OCI-M2 (cell line): Measurements from ENCODE around the gene PLP1.
"Not testable (repeated sequence)": the region's sequence is repeated elsewhere in the genome, so short reads cannot be mapped to it uniquely, and the experiment has no call there.

Experiments used
- DNase-seq: peaks from one replicate; lab custom pipeline; 2025; ENCODE audit not compliant: unreplicated experiment; lab: John Stamatoyannopoulos, UW

The PLP1 gene, protein sequence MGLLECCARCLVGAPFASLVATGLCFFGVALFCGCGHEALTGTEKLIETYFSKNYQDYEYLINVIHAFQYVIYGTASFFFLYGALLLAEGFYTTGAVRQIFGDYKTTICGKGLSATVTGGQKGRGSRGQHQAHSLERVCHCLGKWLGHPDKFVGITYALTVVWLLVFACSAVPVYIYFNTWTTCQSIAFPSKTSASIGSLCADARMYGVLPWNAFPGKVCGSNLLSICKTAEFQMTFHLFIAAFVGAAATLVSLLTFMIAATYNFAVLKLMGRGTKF

DNA sequence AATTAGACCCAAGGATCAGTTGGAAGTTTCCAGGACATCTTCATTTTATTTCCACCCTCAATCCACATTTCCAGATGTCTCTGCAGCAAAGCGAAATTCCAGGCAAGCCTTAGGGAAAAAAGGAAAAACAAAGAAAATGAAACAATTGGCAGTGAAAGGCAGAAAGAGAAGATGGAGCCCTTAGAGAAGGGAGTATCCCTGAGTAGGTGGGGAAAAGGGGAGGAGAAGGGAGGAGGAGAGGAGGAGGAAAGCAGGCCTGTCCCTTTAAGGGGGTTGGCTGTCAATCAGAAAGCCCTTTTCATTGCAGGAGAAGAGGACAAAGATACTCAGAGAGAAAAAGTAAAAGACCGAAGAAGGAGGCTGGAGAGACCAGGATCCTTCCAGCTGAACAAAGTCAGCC is at the start of gene PLP1:
Gene PLP1, plus strand, starts transcription at position 295 of the 400 bp plus-strand sequence. CDS start 156 bp downstream, outside the sequence.
- DNase-seq: no peak

DNA sequence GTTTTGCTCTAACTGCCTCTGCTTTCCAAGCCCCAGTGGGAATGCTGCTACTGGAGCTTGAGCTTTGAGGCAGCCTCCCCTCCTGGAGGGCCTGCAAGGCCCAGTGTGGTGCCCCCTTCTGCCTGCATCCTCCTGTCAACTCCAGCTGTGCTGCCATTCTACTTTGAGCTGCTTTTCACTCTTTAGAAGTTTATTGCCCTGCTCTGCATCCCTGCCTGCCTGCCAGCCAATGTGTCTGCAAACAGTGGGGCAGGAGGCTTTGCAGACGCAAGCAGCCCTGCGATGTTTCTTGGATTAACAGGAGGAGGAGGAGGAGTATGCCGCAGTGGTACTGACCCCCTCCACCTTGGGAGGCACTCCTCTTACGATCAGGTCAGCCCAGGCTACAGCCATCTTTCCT is 49.5 kb upstream of the PLP1 start:
- DNase-seq: no peak

DNA sequence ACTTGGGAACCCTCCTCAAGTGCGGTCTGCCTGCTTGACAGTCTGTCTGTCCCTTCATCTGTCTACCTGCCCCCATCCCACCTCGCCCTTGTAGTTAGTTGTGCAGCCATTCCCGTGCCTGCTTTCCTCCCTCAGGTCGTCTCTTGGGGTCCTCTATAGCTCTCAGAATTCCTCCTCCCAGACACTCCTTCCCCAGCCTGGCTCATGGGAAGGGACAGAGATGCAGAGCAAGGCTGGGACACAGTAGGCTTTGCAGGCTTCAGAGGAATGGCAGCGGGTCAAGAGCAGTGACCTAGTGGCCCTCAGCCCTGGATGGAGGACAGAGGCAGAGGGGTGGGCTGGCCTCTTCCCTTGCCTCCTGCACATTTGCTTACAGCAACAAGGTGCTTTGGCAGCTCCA is 47.6 kb upstream of the PLP1 start:
- DNase-seq: no peak

DNA sequence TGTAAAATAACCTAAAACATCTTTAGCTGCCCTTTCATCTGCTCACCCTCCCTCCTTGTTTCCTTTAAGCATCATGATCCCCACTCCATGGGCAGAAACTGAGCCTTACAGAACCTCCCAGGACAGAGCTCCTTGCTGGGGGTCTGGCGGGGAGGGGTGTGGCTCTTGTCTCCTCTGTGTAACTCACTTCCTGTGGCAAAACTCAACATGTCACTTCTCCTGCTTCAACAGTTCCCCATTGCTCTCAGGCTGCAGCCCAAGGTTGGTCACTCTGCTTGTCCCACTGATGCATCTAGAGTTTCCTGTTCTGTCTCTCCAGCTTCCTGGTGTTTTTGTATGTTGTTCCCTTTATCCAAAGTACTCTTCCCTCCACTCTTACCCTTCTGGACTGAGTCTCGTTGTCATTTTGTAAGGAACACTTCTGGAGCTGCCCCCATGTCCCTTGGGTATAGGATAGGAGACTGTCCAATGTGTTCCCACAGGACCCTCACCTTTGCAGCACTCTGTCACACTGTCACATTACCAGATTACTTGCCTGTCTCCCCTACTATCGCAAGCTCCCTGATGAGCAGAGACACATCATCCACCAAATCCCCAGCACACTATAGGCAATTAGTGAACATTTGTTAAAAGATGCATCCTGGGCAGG is 46.4 kb upstream of the PLP1 start:
- DNase-seq: no peak

DNA sequence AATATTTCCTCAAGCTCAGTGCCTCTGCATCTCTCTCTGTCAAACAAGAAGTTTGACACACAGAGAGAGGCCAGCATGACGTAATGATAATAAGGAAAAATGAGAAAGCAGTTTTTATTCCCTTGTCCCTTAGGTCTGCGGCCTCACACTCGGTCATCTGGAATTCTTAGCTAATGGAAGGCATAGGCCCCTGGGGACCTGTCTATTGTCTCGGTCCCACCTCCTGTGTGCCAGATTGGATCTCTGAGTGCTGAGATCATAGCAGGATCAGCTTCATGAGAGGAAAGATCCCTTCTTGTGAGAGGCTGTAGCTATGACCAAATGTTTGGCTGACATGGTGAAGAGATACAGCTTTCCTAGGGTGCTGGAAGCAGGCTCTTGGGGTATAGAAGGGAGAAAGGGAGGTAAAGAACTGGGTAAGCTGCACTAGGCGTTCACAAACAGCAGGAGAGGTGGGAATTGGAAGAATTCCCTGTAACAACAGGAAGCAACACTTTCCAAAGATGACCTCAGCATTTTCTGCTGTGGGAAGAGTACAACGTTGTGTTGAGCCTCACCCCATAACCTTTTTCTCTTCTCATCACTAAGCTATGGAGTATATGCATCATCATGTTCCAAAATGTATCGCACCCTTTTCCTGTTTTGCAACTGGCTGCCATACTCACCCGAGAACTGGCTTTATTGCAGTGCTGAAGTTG is 45.7 kb upstream of the PLP1 start:
- DNase-seq: no peak

- no peak for DNase-seq
Measured at GRCh38 chrX:103733017-103733416, 43.6 kb upstream of the PLP1 start.

- no peak for DNase-seq
Measured at GRCh38 chrX:103734125-103734760, 42.4 kb upstream of the PLP1 start.

GRCh38 chrX:103737696-103738095 is 38.9 kb upstream of the PLP1 start:
- DNase-seq: no peak

DNA sequence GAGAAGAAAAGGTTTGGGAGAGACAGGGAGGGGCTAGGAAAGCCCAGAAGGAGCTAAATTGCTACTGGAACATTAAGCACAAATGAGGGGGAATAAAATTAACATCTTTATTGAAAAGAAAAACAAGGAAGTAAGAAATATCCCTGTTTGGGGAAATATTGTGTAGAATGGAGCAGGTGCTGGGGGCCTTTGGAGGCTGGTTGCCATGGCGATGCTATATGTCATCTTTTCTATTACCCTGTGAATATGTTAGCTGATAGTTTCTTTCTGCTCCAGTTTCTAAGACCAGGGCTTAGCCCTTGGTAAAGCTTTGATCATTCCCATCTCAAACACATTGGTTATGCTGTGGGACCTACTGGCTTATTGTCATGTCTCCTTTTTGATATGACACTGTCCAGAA is 37.2 kb upstream of the PLP1 start:
- no peak for DNase-seq

DNA sequence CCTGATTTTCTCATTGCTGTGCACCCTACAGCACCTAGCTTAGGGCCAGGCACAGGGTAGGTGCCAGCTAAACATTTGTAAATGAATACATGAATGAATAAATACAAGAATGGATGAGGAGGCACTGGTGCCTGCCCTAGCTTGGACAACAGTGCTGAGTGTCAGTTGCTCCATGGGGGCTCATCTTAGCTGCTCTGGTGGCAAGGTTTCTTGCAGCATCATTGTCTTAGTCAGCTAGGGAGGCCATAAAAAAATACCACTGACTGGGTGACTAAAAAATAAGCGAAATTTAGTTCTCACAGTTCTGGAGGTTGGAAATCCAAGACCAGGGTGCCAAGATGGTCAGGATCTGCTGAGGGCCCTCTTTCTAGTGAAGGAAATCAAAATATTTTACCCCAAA is 34.8 kb upstream of the PLP1 start:
- no peak for DNase-seq

DNA sequence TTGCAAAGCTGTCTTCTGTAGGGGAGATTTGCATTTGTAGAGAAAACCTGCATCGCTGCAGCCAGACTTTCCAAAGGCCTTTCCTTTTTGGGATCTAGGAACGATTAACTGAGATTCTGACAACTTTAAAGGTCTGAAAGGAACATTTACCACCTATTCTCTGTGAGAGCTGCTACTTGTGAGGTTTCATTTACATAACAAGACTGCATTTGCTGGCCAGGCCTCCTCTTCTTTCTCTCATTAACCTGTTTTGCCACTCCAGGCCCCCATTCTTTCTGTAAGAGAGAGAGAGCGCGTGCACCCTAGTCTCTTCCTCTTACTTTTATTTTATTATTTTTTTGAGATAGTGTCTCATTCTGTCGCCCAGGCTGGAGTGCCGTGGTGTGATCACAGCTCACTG is 34.3 kb upstream of the PLP1 start:
- no peak for DNase-seq

DNA sequence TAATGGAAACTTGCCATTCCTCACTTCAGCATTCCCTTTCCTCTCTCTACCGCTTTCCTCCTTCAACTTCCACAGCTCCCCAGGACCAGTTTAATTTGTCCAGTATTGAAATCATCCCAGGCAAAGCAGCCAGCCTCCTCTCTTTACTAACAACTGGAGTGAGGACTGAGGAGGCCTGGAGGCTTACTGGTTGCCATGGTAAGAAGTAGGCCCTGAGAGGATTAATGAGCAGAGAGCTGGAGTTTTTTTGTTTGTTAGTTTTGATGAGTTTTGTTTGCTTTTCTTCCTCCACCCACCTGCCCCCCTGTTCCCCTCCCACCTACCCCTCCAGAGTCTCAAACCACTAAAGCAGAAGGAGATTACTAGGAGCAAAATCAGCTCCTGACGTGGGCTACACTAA is 29.5 kb upstream of the PLP1 start:
- no peak for DNase-seq

- no peak for DNase-seq
Measured at GRCh38 chrX:103754401-103754800, 22.2 kb upstream of the PLP1 start.

GRCh38 chrX:103756736-103757135 is 19.9 kb upstream of the PLP1 start:
- DNase-seq: no peak

GRCh38 chrX:103758555-103758954 is 18.1 kb upstream of the PLP1 start:
- no peak for DNase-seq

- not testable (repeated sequence) for DNase-seq
Measured at GRCh38 chrX:103763541-103763940, 13.1 kb upstream of the PLP1 start.

DNA sequence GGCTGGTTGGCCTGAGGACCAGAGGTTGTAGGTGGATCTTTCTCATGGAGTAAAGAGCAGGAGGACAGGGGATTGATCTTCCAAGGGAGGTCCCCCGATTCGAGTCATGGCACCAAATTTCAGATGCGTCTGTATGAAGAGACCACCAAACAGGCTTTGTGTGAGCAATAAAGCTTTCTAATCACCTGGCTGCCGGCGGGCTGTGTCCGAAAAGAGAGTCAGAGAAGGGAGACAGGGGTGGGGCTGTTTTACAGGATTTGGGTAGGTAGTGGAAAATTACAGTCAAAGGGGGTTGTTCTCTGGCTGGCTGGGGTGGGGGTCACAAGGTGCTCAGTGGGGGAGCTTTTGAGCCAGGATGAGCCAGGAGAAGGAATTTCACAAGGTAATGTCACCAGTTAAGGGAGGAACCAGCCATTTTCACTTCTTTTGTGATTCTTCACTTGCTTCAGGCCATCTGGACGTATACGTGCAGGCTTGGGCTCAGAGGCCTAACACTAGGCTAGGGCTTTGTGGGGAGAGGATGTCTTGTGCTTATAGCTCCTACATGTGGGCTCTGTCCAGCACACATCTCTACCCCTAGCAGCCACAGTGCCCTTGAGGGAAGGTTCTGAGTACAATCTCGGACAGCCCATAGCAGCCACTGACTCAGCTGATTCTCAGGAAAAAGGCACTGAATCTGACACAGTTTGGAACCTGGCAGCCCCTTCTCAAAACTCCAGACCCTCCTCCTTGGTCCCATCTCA is 9.7 kb upstream of the PLP1 start:
- not testable (repeated sequence) for DNase-seq

GRCh38 chrX:103773445-103773844 is 3.2 kb upstream of the PLP1 start:
- no peak for DNase-seq

DNA sequence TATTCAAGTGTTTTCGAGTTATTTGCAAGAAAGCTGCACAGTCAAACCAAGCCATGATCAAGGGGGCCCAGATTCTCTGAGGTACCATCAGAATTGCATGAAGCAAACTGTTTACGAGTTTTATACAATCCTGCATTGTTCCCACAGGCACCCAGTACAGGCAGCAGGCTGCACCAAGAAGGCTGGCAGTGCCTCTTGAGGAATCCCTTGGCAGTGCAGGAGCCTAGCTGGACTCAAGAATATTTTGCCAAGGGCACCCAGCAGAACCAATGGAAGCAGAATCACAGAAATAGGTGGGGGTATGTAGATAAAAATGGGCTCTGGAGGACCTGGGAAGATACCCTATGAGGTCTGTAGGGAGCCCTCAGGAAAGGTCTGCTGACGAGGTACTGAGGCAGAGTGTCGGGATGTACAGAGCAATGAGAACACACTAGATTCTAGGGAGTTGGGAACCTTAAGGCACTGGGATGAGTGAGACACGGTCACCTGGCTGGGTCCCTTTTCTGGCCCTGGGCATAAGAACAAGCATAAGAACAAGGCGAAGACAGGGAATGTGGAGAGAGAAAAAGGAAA is 2.5 kb upstream of the PLP1 start:
- DNase-seq: no peak

DNA sequence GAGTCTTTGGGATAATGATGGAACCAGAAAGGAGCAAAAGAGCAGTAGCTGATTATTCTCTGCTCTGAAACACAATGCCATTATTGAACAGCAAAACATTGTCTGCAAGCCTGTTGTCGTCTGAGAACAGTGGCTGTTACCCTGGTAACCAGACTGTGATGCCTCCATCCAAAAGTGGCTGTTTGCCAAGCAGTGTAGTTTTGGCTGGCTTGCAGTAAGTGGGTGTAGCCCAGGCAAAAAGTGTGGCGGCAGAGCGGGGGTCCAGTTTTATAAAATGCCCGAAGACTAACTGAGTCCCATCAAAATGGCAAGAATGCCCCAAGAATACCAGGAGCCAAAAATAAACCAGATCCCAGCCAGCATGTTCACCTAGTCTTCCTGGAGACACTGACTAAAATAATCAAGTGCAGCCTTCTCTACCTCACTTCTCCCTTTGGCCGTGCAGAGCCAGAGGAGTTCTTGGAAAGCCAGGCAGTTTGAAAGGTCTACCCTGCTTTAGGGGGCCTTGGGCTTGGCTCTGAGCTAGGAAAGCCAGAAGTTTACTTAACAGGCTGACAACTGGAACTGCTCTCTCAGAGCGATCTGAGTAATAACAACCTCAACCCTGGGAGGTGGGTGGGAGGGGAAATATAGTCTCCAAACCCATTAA is 2.6 kb downstream of the PLP1 start:
- no peak for DNase-seq
